Measurements from ENCODE around the gene SCLY.

SCLY gene

DNA sequence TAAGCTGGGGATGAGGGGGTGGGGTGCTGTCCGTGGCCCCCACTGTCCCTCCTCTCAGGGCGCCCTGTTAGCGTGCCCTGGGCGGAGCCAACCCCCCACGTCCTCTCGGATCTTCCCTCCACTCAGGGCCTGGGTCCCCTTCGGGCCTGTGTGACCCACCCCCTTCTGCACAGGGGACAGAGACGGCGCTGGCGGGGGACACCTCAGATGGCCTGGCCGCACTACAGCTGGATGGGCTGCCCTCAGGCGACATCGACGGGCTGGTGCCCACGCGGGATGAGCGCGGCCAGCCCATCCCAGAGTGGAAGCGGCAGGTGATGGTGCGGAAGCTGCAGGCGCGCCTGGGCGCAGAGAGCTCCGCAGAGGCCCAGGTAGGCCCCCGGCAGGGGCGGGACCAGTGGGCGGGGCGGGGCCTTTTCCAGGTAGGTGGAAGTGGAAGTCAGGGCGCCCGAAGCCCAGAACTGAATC lies 67.8 kb downstream of the SCLY start:
- no peak for DNase-seq

DNA sequence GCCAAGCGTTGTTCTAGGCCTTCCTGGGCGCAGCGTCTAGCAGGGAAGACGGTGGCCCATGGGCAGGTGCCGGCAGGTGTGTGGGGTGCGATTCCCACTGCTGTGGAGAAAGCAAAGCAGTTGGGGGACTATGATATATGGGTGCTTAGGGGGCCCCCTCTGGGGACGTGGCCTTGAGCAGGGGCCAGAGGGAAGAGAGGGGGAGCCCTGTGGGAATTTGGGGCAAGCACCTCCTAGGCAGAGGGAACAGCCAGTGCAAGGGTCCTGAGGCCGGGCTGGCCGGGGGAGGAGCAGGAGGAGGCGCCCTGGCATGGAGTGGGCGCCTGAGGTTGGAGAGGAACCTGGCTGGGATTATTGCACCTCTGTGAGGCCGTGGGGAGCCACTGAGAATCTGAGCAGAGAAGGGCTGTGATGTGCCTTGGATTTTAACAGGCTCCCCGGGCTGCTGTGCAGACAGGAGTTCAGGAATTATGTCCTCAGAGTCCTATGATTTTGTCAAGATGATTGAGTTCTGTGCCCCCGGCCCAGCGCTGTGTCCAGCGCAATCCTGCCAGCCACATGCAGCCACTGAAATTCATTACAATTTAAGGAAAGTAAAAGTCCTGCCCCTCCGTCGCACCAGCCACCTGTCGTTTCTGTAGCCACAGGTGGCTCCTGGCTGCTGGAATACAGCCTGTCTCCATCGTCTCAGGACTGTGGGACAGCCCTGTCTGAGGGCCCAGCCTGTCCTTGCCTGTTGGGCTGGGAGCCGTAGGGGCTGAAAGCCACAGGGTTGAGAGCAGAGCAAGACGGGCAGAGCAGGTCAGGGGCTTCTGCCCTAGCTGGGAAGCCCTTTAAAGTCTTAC lies 68.6 kb downstream of the SCLY start:
- DNase-seq: no peak

DNA sequence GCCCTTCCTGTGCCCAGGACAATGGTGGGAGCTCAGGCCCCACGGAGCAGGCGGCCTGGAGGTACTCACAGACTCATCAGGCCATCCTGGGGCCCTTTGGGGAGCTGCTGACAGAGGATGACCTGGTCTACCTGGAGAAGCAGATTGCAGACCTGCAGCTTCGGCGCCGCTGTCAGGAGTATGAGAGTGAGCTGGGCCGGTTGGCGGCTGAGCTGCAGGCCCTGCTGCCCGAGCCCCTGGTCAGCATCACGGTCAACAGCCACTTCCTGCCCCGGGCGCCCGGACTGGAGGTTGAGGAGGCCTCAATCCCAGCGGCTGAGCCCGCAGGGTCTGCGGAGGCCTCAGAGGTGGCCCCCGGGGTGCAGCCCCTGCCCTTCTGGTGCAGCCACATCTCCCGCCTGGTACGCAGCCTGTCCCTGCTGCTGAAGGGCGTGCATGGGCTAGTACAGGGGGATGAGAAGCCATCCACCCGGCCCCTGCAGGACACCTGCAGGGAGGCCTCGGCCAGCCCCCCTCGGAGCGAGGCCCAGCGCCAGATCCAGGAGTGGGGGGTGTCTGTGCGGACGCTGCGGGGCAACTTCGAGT lies 69.4 kb downstream of the SCLY start:
- no peak for DNase-seq

DNA sequence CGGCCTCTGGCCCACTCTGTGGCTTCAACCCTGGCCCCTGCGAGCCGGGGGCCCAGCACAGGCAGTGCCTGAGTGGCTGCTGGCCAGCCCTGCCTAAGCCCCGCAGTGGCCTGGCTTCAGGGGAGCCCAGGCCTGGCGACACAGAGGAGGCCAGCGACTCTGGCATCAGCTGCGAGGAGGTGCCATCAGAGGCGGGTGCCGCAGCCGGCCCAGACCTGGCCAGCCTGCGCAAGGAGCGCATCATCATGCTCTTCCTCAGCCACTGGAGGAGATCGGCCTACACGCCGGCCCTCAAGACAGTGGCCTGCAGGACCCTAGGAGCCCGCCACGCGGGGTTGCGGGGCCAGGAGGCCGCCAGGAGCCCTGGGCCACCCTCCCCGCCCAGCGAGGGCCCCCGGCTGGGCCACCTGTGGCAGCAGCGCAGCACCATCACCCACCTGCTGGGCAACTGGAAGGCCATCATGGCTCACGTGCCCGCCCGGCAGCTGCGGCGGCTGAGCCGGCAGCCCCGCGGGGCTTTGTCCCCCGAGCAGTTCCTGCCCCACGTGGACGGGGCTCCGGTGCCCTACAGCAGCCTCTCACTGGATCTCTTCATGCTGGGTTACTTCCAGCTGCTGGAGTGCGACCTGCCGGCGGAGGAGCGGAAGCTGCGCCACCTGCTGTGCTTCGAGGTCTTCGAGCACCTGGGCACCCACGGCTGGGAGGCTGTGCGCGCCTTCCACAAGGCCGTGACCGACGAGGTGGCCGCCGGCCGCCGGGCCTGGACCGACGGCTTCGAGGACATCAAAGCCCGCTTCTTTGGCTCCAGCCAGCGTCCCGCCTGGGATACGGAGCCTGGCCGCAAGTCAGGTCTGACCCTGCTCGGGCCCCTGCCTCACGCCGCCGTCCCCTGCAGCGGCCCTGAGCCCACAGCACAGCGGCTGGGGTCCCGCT lies 70.2 kb downstream of the SCLY start:
- DNase-seq: no peak

DNA sequence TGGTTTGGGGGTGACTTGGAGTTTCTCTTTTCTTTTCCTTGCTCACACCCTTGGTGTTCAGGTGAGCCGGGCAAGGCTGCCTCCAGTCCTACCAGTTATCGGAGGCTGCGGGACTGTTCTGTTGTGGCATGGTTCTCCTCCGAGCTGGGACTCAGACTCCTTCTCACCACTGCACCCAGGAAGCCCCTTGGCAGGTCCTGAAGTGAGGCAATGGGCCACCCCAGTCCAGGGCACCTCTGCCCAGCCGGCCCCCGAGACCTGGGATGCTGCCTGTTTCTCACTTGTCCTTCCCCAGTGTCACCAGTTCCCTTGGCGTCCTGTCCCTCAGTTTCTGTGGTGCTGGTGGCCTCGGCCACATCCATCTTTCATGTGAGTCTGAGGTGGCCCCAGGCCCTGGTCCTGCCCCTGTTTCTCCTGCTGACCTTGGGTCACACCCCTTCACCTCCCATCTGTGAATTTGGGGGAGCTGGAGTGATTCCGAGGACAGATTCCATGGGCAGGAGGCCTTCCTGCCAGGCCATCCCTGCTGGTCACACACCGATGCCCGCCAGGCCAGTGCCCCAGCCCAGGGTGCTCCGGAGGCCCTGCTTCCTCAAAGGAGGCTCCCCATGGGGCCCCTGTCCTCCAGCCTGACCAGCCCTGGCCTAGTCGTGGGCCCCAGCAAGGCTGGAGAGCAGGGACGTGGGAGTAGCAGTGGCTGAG lies 71.1 kb downstream of the SCLY start:
- DNase-seq: no peak

DNA sequence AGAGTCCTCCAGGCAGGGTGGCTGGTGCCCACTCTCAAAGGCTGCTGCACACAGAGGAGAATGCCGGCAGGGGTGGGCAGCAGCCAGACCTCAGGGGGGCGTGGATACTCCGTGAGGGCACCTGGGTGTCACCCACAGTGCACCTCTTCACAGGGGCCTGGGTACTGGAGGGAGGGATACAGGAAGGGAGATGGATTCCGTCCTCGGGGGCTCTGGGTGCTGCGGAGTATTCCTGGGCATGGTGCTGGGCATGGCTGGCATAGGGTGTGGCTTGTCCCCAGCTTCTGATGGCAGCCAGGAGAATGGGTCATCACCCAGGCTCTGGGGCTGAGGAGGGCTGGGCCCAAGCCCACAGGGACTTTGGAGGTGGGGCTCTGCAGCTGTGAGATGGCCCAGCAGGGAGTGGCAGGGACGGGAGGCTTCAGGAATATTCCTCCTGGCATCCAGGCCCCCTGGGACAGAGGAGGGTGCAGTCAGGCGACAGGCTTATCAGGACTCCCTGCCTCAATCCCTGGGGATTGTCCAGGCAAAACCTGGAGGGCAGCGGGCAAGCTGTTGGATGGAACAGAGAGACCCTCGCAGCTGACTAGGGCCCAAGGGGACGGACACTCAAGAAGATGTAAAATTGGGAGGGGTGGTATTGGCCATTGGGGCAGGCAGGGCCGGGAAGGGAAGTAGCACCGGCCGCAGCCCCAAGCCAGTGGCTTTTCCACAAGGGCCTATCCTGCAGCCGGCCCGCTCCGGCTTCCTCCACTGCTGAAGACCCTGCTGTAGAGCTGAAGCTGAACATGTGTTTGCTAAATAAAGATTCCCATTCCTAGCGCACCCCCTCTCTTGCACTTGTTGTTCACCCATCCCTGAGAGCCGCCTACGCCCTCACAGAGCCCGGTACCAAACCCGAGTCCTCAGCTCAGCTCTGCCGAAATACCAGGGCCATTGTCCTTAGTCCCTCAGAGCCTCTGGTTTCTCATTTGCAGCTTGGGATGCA lies 72.0 kb downstream of the SCLY start:
- no peak for DNase-seq

GRCh38 chr2:238133499-238134392 lies 72.9 kb downstream of the SCLY start:
- no peak for DNase-seq

DNA sequence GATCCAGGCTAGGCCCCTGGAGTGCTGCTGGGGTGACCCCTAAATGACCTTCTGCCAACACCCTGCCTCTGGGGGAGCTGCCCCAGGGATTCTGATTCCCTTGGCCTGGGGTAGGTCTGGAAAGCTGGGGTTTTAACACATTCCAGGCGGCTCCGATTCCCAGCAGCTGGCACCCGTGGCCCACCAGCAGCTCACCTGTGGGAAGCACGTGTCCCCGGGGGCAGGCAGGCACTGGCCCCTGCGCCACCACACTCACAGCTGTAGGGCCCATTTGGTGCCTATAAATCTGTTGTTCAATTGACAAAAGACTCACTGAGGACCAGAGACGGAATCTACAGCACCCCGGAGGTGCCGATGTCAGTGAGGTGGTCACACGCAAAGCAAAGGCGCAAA lies 73.6 kb downstream of the SCLY start:
- DNase-seq: no peak

- DNase-seq: no peak
Observed at GRCh38 chr2:238135601-238136150, 74.9 kb downstream of the SCLY start.

DNA sequence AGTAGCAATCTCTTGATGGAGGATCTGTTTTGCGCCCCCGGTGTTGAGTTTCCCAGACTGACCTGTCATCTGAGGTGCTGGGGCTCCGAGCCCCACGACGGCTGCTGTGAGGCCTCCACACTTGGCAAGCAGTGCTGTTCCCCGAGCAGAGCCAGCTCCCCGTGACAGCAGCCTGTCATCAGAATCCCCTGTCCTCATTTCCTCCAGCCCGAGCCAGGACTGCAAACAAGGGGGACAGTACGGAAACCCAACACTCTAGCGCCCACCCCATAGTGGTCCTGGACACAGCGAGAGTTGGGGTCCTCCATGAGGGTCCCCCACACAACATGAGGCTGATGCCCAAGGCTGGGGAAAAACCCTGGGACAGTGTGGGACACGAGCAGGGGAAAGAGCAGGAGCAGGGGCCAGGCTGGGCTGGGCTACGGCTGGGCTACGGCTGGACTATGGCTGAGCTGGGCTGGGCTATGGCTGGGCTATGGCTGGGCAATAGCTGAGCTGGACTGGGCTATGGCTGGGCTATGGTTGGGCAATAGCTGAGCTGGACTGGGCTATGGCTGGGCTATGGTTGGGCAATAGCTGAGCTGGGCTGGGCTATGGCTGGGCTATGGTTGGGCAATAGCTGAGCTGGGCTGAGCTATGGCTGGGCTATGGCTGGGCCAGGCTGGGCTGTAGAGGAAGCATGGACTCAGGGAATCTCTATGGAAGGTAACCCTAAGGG lies 76.2 kb downstream of the SCLY start:
- DNase-seq: no peak

- DNase-seq: no peak
Observed at GRCh38 chr2:238137885-238138284, 77.1 kb downstream of the SCLY start.

DNA sequence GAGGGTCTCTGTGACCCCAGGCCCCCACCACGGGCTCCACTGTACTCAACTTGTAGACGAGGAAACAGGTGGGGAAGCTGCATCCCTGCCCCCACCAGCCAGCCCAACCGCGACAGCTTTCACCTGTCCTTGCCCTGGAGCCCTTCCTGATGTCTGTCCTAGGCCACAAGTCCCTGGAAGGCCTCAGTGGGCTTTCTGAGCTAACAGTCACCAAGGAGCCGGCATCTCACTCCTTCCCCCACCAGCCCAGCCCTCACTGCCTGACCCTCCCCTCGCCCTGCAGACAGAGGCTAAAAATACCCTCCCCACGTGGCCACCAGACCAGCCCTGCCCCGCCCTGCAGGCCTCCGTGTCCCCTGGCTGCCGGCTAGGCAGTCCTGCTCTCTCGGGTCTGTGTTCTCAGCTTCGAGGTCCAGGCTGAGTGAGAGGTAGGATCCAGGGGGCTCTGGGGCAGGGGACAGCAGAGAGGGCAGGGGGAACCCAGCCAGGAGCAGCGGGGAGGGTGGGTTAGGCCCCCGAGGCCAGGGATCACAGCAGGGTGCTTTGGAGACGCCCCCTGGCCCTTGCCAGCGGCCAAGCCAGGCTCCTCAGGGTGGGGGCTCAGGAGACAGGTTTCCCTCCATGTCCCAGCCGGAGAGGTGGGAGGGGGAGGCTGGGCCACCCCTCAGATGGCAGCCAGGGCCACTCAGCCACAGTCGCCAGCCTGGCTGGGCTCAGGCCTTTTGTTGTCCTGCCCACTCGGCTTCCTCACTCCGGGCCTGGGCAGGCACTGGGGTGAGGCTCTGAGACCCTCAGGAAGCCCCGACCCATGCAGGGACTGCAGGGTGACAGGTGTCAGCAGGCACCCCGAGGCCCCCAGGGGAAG lies 77.8 kb downstream of the SCLY start, which contains the start of gene KLHL30:
Gene KLHL30, plus strand, starts transcription at position 338 of the 865 bp plus-strand sequence. CDS start 2,087 bp downstream, outside the sequence.
- DNase-seq: no peak

- no peak for DNase-seq
Observed at GRCh38 chr2:238139196-238140039, 78.6 kb downstream of the SCLY start.

- no peak for DNase-seq
Observed at GRCh38 chr2:238140040-238140439, 79.2 kb downstream of the SCLY start.

DNA sequence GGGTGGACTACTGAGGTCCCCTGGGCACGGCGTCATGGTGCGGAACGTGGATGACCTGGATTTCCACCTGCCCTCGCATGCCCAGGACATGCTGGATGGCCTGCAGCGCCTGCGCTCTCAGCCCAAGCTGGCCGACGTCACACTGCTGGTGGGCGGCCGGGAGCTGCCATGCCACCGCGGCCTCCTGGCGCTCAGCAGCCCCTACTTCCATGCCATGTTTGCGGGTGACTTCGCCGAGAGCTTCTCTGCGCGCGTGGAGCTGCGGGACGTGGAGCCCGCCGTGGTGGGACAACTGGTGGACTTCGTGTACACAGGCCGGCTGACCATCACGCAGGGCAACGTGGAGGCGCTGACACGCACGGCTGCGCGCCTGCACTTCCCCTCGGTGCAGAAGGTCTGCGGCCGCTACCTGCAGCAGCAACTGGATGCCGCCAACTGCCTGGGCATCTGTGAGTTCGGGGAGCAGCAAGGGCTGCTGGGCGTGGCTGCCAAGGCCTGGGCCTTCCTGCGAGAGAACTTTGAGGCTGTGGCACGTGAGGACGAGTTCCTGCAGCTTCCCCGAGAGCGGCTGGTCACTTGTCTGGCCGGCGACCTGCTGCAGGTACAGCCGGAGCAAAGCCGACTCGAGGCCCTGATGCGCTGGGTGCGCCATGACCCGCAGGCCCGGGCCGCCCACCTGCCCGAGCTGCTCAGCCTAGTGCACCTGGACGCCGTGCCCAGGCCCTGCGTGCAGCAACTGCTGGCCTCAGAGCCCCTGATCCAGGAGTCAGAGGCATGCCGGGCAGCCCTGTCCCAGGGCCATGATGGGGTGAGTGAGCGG lies 80.1 kb downstream of the SCLY start:
- DNase-seq: no peak

Measured in NCI-H748 treated with DMSO at 0.1 percent for 48 hours (cell line).